ENCODE data around the gene RANBP10. TPM values are rescaled to one million over a fixed set of nuclear protein-coding genes. Genes with fewer than 3 reads are reported as not detected.

RANBP10 gene
- total and polyA plus RNA-seq, 2 of the 13 experiments (the other 11 are each of a cell fraction or from before 2014, with no cell fraction given), result 9.2 to 22.7 TPM

DNA sequence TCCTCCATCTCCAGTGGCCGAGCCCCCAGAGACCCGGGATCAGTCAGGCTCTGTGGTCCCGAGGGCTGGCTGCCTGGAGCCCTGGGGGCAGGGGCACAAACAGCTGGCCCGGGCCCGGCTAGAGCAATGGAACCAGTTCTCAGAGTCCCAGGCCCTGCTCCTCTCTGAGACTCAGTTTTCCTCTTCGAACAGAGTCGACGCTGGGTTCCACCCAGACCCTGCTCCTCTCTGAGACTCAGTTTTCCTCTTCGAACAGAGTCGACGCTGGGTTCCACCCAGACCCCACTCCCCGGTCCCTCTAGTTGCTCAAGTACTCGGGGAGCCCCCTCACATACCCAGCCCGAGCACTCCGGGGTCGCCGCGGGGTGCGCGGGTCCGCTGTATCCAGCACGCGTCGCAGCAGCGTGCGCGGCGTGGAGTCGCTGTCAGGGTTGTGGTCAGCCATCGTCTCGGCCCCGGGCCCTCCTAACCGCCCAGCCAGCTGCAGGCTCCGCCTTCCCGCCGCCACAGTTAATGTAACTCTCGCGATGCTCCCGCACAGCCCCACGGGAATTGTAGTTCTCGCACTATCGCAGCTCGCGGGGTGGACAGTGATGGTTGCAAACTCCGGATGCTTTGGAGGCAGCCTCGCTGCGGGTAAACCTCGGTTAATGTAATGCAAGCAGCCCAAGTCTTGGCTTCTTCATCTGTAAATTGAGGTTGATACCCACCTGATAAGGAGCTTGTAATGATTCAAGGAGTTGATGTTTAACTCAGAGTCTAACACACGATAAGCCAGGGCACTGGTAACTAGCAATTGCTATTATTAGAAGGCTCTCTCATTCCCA is 27.3 kb upstream of the RANBP10 start:
- in situ Hi-C loops (cut with HindIII; ENCODE audit: extremely low pct_ligation_motif_present, low pct_unique_long_range_greater_than_20kb) (no loop called here), intact Hi-C loops (cut with micrococcal nuclease; ENCODE audit: unreplicated experiment) (no loop called here)
- peak overlapping the region; percentile 59 for H3K27ac ChIP-seq (ENCODE audit: extremely low read length, insufficient read depth, low read length)
- ATAC-seq, result peak; percentile 98
- DNase-seq (ENCODE audit: low spot score), result peak; percentile 89
- peaks cover 19 to 35% of the 10 kb centered on the region in 2 experiments for H3K36me3 ChIP-seq (replicated peaks in 1 of 2; ENCODE audit: control insufficient read depth in 1 of 2, insufficient read depth in 2 of 2, low read length in 2 of 2)
- FAIRE-seq, result peak; percentile 93
- no peaks in the 10 kb centered on the region; a peak in 1 of 5 replicates for H3K27me3 ChIP-seq (ENCODE audit: control insufficient read depth in 1 of 2, insufficient read depth in 2 of 2, low read length in 2 of 2)
- 1% methylated on average over 15 of the region's 49 CpGs for WGBS (ENCODE audit: low lambda C conversion rate)
- no peaks in the 10 kb centered on the region for H3K9me3 ChIP-seq (ENCODE audit: low read length)
- TSS peak; percentile 73 for BruUV-seq (replicated peaks)
- CTCF ChIA-PET (ENCODE audit: low intra/inter-chr PET ratio, low total read pairs), result interaction anchor here (1.3 kb wide), 1 partner anchor 17 kb away, joined by 3 read pairs; no protein-coding TSS in a partner anchor
- POLR2A ChIA-PET, result interaction anchor here (0.5 to 4.1 kb wide), 17 partner anchors 10 to 251 kb away, joined by 3 to 47 read pairs (median 5); partner anchors contain the start of genes ACD, CENPT, NFATC3 and NUTF2
- H2AFZ ChIP-seq (ENCODE audit: low read length), result peak overlapping the region; percentile 97
- no peaks in the 10 kb centered on the region for H4K20me1 ChIP-seq (ENCODE audit: insufficient read depth, low read length)
- peak overlapping the region; percentile 75 to 91 (median 75) for H3K4me3 ChIP-seq (replicated peaks in 1 of 3; ENCODE audit: insufficient read depth in 1 of 3, low read depth in 2 of 3, low read length in 3 of 3)
- peaks cover 16% of the 10 kb centered on the region for H3K79me2 ChIP-seq (ENCODE audit: insufficient read depth, low read length)
- peak overlapping the region; percentile 99 for H3K4me2 ChIP-seq (ENCODE audit: low read depth, low read length)
- peaks cover 37% of the 10 kb centered on the region for H3K4me1 ChIP-seq (ENCODE audit: insufficient read depth, low read length)
- peak overlapping the region; percentile 92 for H3K9ac ChIP-seq (ENCODE audit: insufficient read depth, low read depth, low read length)
- TF ChIP-seq NAIF1 (CRISPR knock-in tag; IDR thresholded peaks at IDR 0.05; ENCODE audit: borderline replicate concordance), result peak; percentile 75
- TF ChIP-seq MBD4 (IDR thresholded peaks at IDR 0.05; ENCODE audit: borderline replicate concordance, low read length), result no peak
- TF ChIP-seq MATR3 (CRISPR knock-in tag; IDR thresholded peaks at IDR 0.05), result no peak
- 0 out of 2 replicates have a peak, but pooled peaks have one; percentile 45 for TF ChIP-seq ZBTB7A (CRISPR knock-in tag; IDR thresholded peaks at IDR 0.05)
- TF ChIP-seq, protein P1, sequence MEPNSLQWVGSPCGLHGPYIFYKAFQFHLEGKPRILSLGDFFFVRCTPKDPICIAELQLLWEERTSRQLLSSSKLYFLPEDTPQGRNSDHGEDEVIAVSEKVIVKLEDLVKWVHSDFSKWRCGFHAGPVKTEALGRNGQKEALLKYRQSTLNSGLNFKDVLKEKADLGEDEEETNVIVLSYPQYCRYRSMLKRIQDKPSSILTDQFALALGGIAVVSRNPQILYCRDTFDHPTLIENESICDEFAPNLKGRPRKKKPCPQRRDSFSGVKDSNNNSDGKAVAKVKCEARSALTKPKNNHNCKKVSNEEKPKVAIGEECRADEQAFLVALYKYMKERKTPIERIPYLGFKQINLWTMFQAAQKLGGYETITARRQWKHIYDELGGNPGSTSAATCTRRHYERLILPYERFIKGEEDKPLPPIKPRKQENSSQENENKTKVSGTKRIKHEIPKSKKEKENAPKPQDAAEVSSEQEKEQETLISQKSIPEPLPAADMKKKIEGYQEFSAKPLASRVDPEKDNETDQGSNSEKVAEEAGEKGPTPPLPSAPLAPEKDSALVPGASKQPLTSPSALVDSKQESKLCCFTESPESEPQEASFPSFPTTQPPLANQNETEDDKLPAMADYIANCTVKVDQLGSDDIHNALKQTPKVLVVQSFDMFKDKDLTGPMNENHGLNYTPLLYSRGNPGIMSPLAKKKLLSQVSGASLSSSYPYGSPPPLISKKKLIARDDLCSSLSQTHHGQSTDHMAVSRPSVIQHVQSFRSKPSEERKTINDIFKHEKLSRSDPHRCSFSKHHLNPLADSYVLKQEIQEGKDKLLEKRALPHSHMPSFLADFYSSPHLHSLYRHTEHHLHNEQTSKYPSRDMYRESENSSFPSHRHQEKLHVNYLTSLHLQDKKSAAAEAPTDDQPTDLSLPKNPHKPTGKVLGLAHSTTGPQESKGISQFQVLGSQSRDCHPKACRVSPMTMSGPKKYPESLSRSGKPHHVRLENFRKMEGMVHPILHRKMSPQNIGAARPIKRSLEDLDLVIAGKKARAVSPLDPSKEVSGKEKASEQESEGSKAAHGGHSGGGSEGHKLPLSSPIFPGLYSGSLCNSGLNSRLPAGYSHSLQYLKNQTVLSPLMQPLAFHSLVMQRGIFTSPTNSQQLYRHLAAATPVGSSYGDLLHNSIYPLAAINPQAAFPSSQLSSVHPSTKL (CRISPR knock-in tag; IDR thresholded peaks at IDR 0.05), result peak; percentile 26; the same call in 1 of the 2 replicates
- TF ChIP-seq, protein P2, sequence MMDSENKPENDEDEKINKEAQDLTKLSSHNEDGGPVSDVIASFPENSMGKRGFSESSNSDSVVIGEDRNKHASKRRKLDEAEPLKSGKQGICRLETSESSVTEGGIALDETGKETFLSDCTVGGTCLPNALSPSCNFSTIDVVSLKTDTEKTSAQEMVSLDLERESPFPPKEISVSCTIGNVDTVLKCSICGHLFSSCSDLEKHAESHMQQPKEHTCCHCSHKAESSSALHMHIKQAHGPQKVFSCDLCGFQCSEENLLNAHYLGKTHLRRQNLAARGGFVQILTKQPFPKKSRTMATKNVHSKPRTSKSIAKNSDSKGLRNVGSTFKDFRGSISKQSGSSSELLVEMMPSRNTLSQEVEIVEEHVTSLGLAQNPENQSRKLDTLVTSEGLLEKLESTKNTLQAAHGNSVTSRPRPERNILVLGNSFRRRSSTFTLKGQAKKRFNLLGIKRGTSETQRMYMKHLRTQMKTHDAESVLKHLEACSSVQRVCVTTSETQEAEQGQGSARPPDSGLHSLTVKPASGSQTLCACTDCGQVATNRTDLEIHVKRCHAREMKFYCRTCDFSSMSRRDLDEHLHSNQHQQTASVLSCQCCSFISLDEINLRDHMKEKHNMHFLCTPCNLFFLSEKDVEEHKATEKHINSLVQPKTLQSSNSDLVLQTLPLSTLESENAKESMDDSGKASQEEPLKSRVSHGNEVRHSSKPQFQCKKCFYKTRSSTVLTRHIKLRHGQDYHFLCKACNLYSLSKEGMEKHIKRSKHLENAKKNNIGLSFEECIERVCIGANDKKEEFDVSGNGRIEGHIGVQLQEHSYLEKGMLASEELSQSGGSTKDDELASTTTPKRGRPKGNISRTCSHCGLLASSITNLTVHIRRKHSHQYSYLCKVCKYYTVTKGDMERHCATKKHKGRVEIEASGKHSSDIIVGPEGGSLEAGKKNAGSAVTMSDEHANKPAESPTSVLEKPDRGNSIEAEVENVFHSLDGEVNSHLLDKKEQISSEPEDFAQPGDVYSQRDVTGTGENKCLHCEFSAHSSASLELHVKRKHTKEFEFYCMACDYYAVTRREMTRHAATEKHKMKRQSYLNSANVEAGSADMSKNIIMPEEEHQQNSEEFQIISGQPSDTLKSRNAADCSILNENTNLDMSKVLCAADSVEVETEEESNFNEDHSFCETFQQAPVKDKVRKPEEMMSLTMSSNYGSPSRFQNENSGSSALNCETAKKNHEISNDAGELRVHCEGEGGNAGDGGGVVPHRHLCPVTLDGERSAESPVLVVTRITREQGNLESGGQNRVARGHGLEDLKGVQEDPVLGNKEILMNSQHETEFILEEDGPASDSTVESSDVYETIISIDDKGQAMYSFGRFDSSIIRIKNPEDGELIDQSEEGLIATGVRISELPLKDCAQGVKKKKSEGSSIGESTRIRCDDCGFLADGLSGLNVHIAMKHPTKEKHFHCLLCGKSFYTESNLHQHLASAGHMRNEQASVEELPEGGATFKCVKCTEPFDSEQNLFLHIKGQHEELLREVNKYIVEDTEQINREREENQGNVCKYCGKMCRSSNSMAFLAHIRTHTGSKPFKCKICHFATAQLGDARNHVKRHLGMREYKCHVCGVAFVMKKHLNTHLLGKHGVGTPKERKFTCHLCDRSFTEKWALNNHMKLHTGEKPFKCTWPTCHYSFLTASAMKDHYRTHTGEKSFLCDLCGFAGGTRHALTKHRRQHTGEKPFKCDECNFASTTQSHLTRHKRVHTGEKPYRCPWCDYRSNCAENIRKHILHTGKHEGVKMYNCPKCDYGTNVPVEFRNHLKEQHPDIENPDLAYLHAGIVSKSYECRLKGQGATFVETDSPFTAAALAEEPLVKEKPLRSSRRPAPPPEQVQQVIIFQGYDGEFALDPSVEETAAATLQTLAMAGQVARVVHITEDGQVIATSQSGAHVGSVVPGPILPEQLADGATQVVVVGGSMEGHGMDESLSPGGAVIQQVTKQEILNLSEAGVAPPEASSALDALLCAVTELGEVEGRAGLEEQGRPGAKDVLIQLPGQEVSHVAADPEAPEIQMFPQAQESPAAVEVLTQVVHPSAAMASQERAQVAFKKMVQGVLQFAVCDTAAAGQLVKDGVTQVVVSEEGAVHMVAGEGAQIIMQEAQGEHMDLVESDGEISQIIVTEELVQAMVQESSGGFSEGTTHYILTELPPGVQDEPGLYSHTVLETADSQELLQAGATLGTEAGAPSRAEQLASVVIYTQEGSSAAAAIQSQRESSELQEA (CRISPR knock-in tag; IDR thresholded peaks at IDR 0.05; ENCODE audit: not compliant biosample characterization), result peak; percentile 93
- peak; percentile 65; the same call in 1 of the 2 replicates for TF ChIP-seq ZNF746 (CRISPR knock-in tag; IDR thresholded peaks at IDR 0.05)
- no peak for TF ChIP-seq ZNF589 (CRISPR knock-in tag; conservative IDR thresholded peaks at IDR 0.05)
- TF ChIP-seq, protein P3, sequence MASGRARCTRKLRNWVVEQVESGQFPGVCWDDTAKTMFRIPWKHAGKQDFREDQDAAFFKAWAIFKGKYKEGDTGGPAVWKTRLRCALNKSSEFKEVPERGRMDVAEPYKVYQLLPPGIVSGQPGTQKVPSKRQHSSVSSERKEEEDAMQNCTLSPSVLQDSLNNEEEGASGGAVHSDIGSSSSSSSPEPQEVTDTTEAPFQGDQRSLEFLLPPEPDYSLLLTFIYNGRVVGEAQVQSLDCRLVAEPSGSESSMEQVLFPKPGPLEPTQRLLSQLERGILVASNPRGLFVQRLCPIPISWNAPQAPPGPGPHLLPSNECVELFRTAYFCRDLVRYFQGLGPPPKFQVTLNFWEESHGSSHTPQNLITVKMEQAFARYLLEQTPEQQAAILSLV (CRISPR knock-in tag; IDR thresholded peaks at IDR 0.05; ENCODE audit: borderline replicate concordance), result peak; percentile 81; the same call in 1 of the 2 replicates

Measured in HepG2 (cell line).